SH-SY5Y (cell line): ENCODE data around the gene MIER2.

ENCODE experiments used
- GATA2 ChIP-seq: IDR thresholded peaks from 2 replicates; pipeline ENCODE4 v1.6.1; 2011; ENCODE audit warnings: mild to moderate bottlenecking, low read depth, low read length
- GATA3 ChIP-seq: IDR thresholded peaks from 2 replicates; pipeline ENCODE4 v1.6.1; 2011; ENCODE audit warnings: low read depth, mild to moderate bottlenecking, low read length, moderate library complexity

GRCh38 chr19:290372-291005 lies 54.1 kb downstream of the MIER2 start:
- TF ChIP-seq GATA2 (no peak), GATA3 (no peak)
